ENCODE measurements around the gene CMTR1.

The CMTR1 gene

DNA sequence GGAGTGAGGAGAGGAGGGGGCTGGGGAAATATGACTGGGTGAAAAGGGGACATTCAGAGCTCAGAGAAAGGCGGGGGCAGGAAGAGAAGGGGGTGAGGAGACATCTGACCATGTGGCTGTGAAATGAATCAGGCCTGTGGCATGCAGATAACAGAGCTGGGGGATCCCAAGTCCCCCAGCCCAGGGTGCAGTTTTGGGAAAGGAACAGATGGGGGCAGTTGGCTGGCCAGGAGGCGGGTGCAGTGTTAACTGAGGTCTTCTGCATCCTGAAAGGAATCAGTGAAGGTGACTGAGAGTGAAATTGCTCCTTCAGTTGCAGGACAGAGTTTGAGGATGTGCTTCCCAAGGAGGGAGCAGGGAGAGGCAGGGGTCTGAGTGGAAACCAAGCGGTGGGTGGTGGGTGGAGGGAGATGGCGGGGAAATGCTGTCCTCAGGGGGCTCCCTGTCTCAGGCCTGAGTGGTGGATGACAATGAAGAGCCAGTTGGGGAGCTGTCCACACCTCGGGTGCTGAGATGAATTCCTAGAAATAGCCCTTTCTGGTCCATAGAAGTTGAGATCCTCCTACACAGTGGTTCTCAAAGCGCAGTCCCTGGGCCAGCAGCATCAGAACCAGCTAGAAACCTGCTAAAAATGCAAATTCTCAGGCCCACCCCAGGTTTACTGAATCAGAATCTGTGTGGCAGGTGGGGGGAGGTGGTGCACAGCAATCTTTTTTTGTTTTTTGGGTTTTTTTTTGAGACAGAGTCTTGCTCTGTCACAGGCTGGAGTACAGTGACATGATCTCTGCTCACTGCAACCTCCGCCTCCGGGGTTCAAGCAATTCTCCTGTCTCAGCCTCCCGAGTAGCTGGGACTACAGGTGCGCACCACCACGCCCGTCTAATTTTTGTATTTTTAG, 92.7 kb downstream of the CMTR1 start:
- H3K4me3 ChIP-seq (ENCODE audit: low read length), result no peak overlapping the region
- no peaks in the 10 kb centered on the region for H3K9me3 ChIP-seq (ENCODE audit: control insufficient read depth, low read length)
- peaks cover 4% of the 10 kb centered on the region for H3K27me3 ChIP-seq (ENCODE audit: control insufficient read depth, insufficient read depth, low read length)
- H3K36me3 ChIP-seq (ENCODE audit: control insufficient read depth, insufficient read depth, low read length), result no peaks in the 10 kb centered on the region
- no peak overlapping the region for H3K9ac ChIP-seq (ENCODE audit: low read length)
- H3K4me1 ChIP-seq (ENCODE audit: control insufficient read depth, insufficient read depth, low read length), result no peaks in the 10 kb centered on the region

DNA sequence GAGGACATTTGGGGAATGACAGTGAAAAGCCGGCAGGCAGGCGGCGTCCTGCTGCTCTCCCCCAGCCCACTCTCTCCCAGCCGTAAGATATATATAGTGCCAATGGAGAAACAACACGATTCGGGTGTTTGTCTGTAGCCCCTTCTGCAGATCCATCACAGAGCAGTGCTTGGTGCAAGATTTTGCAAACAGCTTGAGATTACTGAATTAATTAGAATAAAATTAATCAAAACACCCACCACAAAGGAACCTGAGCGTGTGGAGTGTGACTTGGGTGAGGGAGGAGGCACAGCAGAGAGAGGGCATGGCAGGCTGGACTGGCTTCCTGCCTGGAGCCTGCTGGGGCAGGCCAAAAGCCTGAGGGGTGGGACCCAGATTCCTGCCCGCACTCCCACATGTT, 95.5 kb downstream of the CMTR1 start:
- Histone ChIP-seq H3K36me3 (ENCODE audit: control insufficient read depth, insufficient read depth, low read length) (no peaks in the 10 kb centered on the region), H3K4me1 (ENCODE audit: control insufficient read depth, insufficient read depth, low read length) (no peaks in the 10 kb centered on the region), H3K9me3 (ENCODE audit: control insufficient read depth, low read length) (no peaks in the 10 kb centered on the region), H3K4me3 (ENCODE audit: low read length) (no peak overlapping the region), H3K9ac (ENCODE audit: low read length) (no peak overlapping the region), H3K27me3 (ENCODE audit: control insufficient read depth, insufficient read depth, low read length) (peaks cover 15% of the 10 kb centered on the region)

DNA sequence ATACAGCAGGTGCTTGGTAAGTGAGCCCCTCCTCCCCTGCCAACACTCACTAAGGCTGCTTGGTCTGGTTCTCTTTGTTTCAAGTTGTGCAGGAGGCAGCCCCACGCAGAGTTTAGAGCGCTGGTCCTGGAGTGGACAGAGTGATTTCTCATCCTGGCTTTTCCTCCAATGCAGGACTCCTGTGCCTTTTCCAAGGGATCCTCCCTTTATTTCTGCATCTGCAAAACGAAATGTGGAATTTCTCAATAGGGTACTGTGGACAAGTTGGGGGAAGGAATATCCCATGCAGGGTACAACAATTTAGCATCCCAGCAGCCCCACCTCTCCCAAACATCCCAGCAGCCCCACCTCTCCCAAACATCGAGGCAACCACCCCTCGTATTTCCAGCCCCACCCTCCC, 97.3 kb downstream of the CMTR1 start:
- H3K4me3 ChIP-seq (ENCODE audit: low read length), result no peak overlapping the region
- peaks cover 33% of the 10 kb centered on the region for H3K27me3 ChIP-seq (ENCODE audit: control insufficient read depth, insufficient read depth, low read length)
- no peaks in the 10 kb centered on the region for H3K9me3 ChIP-seq (ENCODE audit: control insufficient read depth, low read length)
- H3K4me1 ChIP-seq (ENCODE audit: control insufficient read depth, insufficient read depth, low read length), result no peaks in the 10 kb centered on the region
- H3K9ac ChIP-seq (ENCODE audit: low read length), result no peak overlapping the region
- H3K36me3 ChIP-seq (ENCODE audit: control insufficient read depth, insufficient read depth, low read length), result no peaks in the 10 kb centered on the region

DNA sequence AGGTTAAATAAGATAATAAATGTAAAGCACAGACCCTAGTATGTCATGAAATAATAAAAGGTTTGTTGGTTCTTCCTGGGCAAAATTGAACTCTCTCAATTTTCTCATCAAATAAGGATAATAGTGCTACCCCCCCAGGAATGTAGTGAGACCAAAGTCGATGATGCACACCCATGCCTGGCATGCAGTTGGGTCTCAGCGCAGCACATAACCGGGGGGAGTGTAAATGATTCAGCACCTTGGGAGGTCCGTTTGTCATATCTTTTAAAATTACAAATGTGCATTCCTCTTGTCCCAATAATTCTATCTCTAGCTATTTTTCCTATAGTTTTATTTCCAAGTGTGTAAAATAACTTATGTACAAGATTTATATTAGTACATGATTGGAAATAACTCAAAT, 98.0 kb downstream of the CMTR1 start:
- H3K27me3 ChIP-seq (ENCODE audit: control insufficient read depth, insufficient read depth, low read length), result peaks cover 40% of the 10 kb centered on the region
- no peak overlapping the region for H3K4me3 ChIP-seq (ENCODE audit: low read length)
- no peaks in the 10 kb centered on the region for H3K4me1 ChIP-seq (ENCODE audit: control insufficient read depth, insufficient read depth, low read length)

More for the DNA sequence above, 98.0 kb downstream of the CMTR1 start:
- no peaks in the 10 kb centered on the region for H3K36me3 ChIP-seq (ENCODE audit: control insufficient read depth, insufficient read depth, low read length)
- no peaks in the 10 kb centered on the region for H3K9me3 ChIP-seq (ENCODE audit: control insufficient read depth, low read length)
- no peak overlapping the region for H3K9ac ChIP-seq (ENCODE audit: low read length)
